WTC11 (cell line): ENCODE measurements around the gene U2AF2. TPM values are rescaled to one million over a fixed set of nuclear protein-coding genes. Genes with fewer than 3 reads are reported as not detected.

ENCODE experiments used
- AR ChIP-seq: fragments of 250-450 bp; sonication (Bioruptor Pico); IDR thresholded peaks from 2 replicates; pipeline ENCODE4 v1.9.0; 2021; ENCODE audit warnings: mild to moderate bottlenecking
- ATF2 ChIP-seq: sonication (generic); formaldehyde crosslinking; IDR thresholded peaks from 2 replicates; pipeline ENCODE4 v1.8.1; 2022; ENCODE audit warnings: low read depth, missing genetic modification reagents, borderline replicate concordance
- CREB1 ChIP-seq: sonication (generic); formaldehyde crosslinking; IDR thresholded peaks from 2 replicates; pipeline ENCODE4 v1.8.0; 2023; ENCODE audit warnings: mild to moderate bottlenecking, missing genetic modification reagents
- CREM ChIP-seq: sonication (generic); formaldehyde crosslinking; IDR thresholded peaks from 2 replicates; pipeline ENCODE4 v1.8.1; 2022; ENCODE audit warnings: mild to moderate bottlenecking, missing genetic modification reagents, moderate library complexity
- EMX1 ChIP-seq: fragments of 250-450 bp; sonication (Bioruptor Pico); IDR thresholded peaks from 2 replicates; pipeline ENCODE4 v1.8.0; 2021; ENCODE audit warnings: mild to moderate bottlenecking
- FOXK1 ChIP-seq: sonication (generic); formaldehyde crosslinking; IDR thresholded peaks from 2 replicates; pipeline ENCODE4 v1.8.0; 2022; ENCODE audit warnings: mild to moderate bottlenecking, moderate library complexity, missing genetic modification reagents
- GABPB1 ChIP-seq: sonication (generic); formaldehyde crosslinking; IDR thresholded peaks from 2 replicates; pipeline ENCODE4 v1.8.1; 2023; ENCODE audit warnings: mild to moderate bottlenecking, missing genetic modification reagents
- JAZF1 ChIP-seq: fragments of 250-450 bp; sonication (Bioruptor Pico); IDR thresholded peaks from 2 replicates; pipeline ENCODE4 v1.9.0; 2021; ENCODE audit warnings: moderate library complexity, mild to moderate bottlenecking, inconsistent platforms
- MXD4 ChIP-seq: fragments of 250-450 bp; sonication (Bioruptor Pico); IDR thresholded peaks from 2 replicates; pipeline ENCODE4 v1.8.0; 2021; ENCODE audit warnings: mild to moderate bottlenecking, moderate library complexity, borderline replicate concordance
- NFATC4 ChIP-seq: fragments of 250-450 bp; sonication (Bioruptor Pico); IDR thresholded peaks from 2 replicates; pipeline ENCODE4 v1.9.0; 2021; ENCODE audit warnings: mild to moderate bottlenecking
- NR1H2 ChIP-seq: sonication (generic); formaldehyde crosslinking; IDR thresholded peaks from 2 replicates; pipeline ENCODE4 v1.9.0; 2021; ENCODE audit warnings: mild to moderate bottlenecking, moderate library complexity, missing genetic modification reagents
- PRDM15 ChIP-seq: sonication (generic); formaldehyde crosslinking; IDR thresholded peaks from 2 replicates; pipeline ENCODE4 v1.8.0; 2022; ENCODE audit warnings: missing genetic modification reagents
- PRRX2 ChIP-seq: fragments of 250-450 bp; sonication (Bioruptor Pico); IDR thresholded peaks from 2 replicates; pipeline ENCODE4 v1.8.0; 2021; ENCODE audit warnings: mild to moderate bottlenecking
- SMAD4 ChIP-seq: sonication (generic); formaldehyde crosslinking; IDR thresholded peaks from 2 replicates; pipeline ENCODE4 v1.8.0; 2022; ENCODE audit warnings: mild to moderate bottlenecking, missing genetic modification reagents
- TEAD4 ChIP-seq: sonication (generic); formaldehyde crosslinking; IDR thresholded peaks from 2 replicates; pipeline ENCODE4 v1.8.0; 2022; ENCODE audit warnings: mild to moderate bottlenecking, missing genetic modification reagents
- ZNF263 ChIP-seq: sonication (generic); formaldehyde crosslinking; IDR thresholded peaks from 2 replicates; pipeline ENCODE4 v1.8.1; 2022; ENCODE audit warnings: low read depth, mild to moderate bottlenecking, moderate library complexity, missing genetic modification reagents
- ZNF396 ChIP-seq: fragments of 250-450 bp; sonication (Bioruptor Pico); IDR thresholded peaks from 2 replicates; pipeline ENCODE4 v1.8.0; 2021; ENCODE audit warnings: mild to moderate bottlenecking, moderate library complexity, borderline replicate concordance
- ZNF423 ChIP-seq: fragments of 250-450 bp; sonication (Bioruptor Pico); IDR thresholded peaks from 2 replicates; pipeline ENCODE4 v2.1.2; 2022; ENCODE audit warnings: mild to moderate bottlenecking, moderate library complexity
- ZNF671 ChIP-seq: fragments of 250-450 bp; sonication (Bioruptor Pico); IDR thresholded peaks from 2 replicates; pipeline ENCODE4 v1.8.0; 2021; ENCODE audit warnings: mild to moderate bottlenecking
- total RNA-seq: library from RNA; stranded (reverse); gene quantifications from 3 replicates; pipeline ENCODE4 v1.2.3, GENCODE V29; 2021
- TF ChIP-seq, protein P1 (sequence below): fragments of 250-450 bp; sonication (Bioruptor Pico); IDR thresholded peaks from 2 replicates; pipeline ENCODE4 v2.1.2; 2022; ENCODE audit warnings: mild to moderate bottlenecking, moderate library complexity
- TF ChIP-seq, protein P2 (sequence below): sonication (generic); formaldehyde crosslinking; IDR thresholded peaks from 2 replicates; pipeline ENCODE4 v1.8.1; 2022; ENCODE audit warnings: mild to moderate bottlenecking, moderate library complexity, missing genetic modification reagents
- TF ChIP-seq, protein P3 (sequence below): sonication (generic); formaldehyde crosslinking; IDR thresholded peaks from 2 replicates; pipeline ENCODE4 v1.8.0; 2023; ENCODE audit warnings: missing genetic modification reagents, mild to moderate bottlenecking, borderline replicate concordance
- TF ChIP-seq, protein P4 (sequence below): fragments of 250-450 bp; sonication (Bioruptor Pico); IDR thresholded peaks from 2 replicates; pipeline ENCODE4 v1.9.0; 2021; ENCODE audit warnings: mild to moderate bottlenecking
- TF ChIP-seq, protein P5 (sequence below): sonication (generic); formaldehyde crosslinking; IDR thresholded peaks from 2 replicates; pipeline ENCODE4 v1.8.1; 2023; ENCODE audit warnings: mild to moderate bottlenecking, missing genetic modification reagents, moderate library complexity

Gene U2AF2
- total RNA-seq, 1 experiment from 2014 or later = 302 TPM

GRCh38 chr19:55653651-55654322 lies 1.0 kb upstream of the U2AF2 start (continued):
- TF ChIP-seq EMX1 (CRISPR knock-in tag) (no peak), ZNF423 (no peak), NFATC4 (CRISPR knock-in tag) (no peak), MXD4 (CRISPR knock-in tag) (no peak), PRRX2 (CRISPR knock-in tag) (no peak), FOXK1 (CRISPR knock-in tag) (0 out of 2 replicates have a peak, but pooled peaks have one; percentile 29), GABPB1 (CRISPR knock-in tag) (peak; percentile 49; the same call in 1 of the 2 replicates), TEAD4 (CRISPR knock-in tag) (no peak), PRDM15 (CRISPR knock-in tag) (no peak), NR1H2 (CRISPR knock-in tag) (no peak), ZNF396 (CRISPR knock-in tag) (no peak), CREB1 (no peak), AR (no peak), ZNF671 (CRISPR knock-in tag) (no peak), SMAD4 (CRISPR knock-in tag) (no peak), ATF2 (CRISPR knock-in tag) (no peak), ZNF263 (CRISPR knock-in tag) (no peak), JAZF1 (CRISPR knock-in tag) (no peak), CREM (no peak; the same call in 1 of the 2 replicates)
- TF ChIP-seq, protein P1, sequence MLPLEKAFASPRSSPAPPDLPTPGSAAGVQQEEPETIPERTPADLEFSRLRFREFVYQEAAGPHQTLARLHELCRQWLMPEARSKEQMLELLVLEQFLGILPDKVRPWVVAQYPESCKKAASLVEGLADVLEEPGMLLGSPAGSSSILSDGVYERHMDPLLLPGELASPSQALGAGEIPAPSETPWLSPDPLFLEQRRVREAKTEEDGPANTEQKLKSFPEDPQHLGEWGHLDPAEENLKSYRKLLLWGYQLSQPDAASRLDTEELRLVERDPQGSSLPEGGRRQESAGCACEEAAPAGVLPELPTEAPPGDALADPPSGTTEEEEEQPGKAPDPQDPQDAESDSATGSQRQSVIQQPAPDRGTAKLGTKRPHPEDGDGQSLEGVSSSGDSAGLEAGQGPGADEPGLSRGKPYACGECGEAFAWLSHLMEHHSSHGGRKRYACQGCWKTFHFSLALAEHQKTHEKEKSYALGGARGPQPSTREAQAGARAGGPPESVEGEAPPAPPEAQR (CRISPR knock-in tag) = no peak
- TF ChIP-seq, protein P2, sequence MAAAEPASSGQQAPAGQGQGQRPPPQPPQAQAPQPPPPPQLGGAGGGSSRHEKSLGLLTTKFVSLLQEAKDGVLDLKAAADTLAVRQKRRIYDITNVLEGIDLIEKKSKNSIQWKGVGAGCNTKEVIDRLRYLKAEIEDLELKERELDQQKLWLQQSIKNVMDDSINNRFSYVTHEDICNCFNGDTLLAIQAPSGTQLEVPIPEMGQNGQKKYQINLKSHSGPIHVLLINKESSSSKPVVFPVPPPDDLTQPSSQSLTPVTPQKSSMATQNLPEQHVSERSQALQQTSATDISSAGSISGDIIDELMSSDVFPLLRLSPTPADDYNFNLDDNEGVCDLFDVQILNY (CRISPR knock-in tag) = peak; percentile 74
- TF ChIP-seq, protein P3, sequence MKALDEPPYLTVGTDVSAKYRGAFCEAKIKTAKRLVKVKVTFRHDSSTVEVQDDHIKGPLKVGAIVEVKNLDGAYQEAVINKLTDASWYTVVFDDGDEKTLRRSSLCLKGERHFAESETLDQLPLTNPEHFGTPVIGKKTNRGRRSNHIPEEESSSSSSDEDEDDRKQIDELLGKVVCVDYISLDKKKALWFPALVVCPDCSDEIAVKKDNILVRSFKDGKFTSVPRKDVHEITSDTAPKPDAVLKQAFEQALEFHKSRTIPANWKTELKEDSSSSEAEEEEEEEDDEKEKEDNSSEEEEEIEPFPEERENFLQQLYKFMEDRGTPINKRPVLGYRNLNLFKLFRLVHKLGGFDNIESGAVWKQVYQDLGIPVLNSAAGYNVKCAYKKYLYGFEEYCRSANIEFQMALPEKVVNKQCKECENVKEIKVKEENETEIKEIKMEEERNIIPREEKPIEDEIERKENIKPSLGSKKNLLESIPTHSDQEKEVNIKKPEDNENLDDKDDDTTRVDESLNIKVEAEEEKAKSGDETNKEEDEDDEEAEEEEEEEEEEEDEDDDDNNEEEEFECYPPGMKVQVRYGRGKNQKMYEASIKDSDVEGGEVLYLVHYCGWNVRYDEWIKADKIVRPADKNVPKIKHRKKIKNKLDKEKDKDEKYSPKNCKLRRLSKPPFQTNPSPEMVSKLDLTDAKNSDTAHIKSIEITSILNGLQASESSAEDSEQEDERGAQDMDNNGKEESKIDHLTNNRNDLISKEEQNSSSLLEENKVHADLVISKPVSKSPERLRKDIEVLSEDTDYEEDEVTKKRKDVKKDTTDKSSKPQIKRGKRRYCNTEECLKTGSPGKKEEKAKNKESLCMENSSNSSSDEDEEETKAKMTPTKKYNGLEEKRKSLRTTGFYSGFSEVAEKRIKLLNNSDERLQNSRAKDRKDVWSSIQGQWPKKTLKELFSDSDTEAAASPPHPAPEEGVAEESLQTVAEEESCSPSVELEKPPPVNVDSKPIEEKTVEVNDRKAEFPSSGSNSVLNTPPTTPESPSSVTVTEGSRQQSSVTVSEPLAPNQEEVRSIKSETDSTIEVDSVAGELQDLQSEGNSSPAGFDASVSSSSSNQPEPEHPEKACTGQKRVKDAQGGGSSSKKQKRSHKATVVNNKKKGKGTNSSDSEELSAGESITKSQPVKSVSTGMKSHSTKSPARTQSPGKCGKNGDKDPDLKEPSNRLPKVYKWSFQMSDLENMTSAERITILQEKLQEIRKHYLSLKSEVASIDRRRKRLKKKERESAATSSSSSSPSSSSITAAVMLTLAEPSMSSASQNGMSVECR (CRISPR knock-in tag) = peak; percentile 72; the same call in 1 of the 2 replicates
- TF ChIP-seq, protein P4, sequence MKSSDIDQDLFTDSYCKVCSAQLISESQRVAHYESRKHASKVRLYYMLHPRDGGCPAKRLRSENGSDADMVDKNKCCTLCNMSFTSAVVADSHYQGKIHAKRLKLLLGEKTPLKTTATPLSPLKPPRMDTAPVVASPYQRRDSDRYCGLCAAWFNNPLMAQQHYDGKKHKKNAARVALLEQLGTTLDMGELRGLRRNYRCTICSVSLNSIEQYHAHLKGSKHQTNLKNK = no peak
- TF ChIP-seq, protein P5, sequence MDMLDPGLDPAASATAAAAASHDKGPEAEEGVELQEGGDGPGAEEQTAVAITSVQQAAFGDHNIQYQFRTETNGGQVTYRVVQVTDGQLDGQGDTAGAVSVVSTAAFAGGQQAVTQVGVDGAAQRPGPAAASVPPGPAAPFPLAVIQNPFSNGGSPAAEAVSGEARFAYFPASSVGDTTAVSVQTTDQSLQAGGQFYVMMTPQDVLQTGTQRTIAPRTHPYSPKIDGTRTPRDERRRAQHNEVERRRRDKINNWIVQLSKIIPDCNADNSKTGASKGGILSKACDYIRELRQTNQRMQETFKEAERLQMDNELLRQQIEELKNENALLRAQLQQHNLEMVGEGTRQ (CRISPR knock-in tag) = peak; percentile 25; the same call in 1 of the 2 replicates
